GM18526 (cell line): ENCODE measurements around the gene SFRP2.

ENCODE experiments used
- POLR2A ChIP-seq: IDR thresholded peaks from 3 replicates; pipeline ENCODE4 v1.6.1; 2011; ENCODE audit not compliant: insufficient read length; ENCODE audit errors: extremely low read depth

Gene SFRP2

DNA sequence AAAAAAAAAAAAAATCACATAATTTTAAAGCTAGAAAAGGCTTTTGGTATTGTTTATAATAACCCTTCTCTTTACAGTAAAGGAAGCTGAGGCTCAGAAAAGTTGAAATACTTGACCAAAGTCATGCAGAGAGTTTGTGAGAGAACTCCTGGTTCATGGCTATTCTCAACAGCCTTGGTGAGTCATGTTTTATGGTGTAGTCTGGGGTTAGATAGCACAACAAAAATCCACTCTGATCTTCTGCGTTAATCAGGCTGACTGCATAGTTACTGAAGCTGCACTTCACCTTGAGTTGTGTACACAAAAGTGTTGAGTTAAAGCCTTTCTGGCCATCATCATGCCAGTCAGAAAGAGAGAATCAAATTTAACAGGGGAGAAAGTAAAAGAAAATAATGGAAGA, 19.3 kb upstream of the SFRP2 start:
- TF ChIP-seq POLR2A, result no peak

DNA sequence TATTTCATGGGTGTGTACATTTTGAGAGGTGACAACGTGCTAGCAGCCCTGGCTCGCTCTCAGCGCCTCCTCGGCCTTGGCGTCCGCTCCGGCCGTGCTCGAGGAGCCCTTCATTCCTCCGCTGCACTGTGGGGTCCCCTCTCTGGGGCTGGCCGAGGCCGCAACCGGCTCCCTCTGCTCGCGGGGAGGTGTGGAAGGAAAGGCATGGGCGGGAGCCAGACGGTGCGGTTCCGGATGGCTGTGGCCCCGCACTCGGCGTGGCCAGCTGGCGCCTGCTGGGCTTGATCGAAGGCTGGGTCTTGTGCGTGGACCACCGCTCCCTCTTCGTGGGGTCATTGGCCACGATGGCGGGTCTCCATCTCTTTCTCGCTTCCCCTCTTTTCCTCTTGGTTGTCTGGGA, 17.2 kb upstream of the SFRP2 start:
- TF ChIP-seq POLR2A, result no peak

DNA sequence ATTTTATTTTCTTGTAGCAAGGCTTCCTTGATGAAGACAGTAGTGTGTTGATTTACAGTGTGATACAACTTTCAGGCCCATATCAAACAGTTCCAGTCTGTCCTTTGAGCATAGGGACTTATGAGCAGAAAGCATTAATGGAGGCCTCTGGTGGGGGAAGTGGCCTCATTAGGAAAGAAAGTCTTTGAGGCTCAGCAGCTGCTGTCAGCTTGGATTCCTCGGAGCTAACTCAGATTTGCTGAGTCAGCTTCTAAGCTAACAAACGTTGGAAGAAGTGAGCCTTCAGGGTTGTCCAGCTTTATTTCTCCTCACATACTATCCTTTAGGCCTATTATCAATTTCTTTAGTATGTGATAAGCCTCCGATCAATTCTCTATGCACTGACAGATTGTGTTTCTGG, 15.8 kb upstream of the SFRP2 start:
- TF ChIP-seq POLR2A, result no peak

DNA sequence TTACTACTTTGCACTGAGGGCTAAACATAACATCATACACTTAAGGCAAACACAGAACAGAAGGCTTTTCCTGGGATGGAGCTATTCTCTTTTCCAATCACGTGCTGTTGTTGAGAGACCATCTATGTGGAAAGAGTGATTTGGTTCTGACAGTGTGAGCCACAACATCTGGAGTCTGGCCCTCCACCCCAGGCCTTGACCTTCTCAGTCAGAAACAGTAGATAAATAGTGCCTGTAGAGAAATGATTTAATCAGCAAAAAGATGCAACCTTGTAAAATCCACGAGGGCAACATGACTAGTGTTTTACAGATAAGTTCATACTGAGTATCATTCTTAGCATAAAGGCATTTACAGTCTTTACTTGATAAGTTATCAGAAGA, 10.8 kb upstream of the SFRP2 start:
- no peak for TF ChIP-seq POLR2A

DNA sequence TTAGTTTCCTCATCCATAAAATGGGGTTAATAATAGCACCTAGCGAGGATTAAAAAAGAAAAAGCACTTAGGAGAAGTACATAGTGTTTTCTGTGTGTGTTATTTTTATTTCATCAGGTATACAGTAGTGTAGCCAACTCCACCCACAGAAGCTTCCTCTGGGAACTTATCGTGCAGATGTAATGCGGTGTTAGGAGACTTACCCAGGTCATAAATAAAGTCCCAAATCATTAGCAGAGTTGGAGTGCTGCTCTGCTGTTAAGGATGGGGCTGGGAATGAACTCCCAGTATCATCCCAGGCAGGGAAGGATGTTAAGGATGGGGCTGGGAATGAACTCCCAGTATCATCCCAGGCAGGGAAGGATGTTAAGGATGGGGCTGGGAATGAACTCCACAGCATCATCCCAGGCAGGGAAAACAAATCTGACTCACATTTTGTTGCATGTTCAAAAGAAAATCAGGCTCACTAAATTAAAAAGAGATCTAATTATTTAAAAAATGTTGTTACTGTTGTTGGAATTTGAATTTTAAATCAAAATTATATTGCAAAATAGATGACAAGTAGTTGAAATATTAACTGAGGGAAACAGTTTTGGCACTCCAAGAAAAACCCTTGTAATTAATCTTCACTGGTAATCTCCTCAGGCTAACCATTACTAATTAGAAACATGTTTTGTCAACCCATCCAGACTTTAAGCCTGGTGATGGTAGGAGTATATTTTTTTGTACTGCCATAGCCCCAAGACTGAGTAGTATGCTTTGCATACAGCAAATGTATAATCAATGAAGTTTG, 10.2 kb upstream of the SFRP2 start:
- TF ChIP-seq POLR2A, result no peak

DNA sequence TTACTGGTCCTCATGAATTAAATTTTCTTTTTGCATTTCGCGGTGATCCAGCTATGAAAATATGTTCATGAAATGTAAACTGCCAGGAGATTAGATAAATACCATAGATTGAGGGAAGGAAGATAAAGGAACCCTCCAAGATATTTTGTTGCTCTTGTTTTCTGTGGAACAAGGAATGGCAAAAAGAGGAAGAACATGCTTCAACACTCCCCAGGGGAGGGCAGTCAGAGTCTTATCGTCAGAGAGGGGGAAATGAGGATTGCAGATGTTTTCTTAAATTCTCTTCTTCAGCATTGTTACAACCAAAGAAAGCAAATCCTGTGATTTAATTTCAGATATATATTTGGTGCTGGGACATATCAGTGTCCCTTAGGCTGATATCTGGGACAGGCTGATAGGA, 9.5 kb upstream of the SFRP2 start:
- no peak for TF ChIP-seq POLR2A

DNA sequence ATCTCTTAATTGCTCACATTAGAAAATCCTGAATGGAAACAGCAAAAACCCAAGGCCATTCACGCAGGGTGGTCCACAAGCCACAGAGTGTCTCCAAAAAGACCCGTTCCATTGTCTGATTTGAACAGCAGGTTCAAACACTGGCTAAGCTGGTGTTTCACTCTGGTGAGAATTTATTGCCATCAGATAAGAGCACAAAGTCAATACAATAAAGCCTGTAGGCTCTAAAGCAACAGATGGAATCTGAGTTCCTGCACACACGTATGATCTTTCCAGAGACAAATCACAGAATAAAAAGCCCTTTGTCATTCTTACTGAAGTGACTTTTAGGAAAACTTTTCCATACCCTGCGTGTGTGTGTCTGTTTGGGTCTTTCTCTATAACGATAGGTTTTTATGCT, 5.1 kb upstream of the SFRP2 start:
- no peak for TF ChIP-seq POLR2A

DNA sequence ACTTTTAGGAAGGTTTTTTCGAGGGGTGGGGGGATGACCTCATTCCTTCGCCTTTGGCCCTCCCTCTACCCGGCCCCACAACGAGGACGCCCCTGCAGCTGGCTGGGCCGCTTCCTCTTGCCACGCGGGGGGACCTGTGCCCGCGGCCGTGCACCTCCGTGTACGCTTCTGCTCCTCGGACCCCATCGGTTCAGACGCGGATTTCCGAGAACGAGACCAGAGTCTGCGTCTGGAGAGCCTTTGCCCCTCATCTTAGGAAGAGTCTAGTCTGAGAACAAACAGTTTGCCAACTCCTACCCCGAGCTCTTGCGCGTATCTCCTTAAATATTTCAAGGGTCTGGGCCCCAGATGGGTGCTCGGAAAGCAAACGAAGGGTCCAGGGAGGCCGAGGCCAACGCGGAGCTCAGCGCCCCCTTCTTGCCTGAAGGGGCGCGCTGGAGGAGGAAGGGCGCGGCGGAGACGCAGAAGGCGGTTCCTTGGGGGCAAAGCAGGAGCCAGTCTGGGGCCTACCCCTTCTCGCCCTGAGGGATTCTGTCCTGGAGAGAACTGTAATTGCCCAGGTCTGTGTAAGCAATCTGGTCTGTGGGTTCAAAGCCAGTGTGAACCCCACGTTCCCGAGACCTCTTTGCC, 3.9 kb upstream of the SFRP2 start:
- no peak for TF ChIP-seq POLR2A

DNA sequence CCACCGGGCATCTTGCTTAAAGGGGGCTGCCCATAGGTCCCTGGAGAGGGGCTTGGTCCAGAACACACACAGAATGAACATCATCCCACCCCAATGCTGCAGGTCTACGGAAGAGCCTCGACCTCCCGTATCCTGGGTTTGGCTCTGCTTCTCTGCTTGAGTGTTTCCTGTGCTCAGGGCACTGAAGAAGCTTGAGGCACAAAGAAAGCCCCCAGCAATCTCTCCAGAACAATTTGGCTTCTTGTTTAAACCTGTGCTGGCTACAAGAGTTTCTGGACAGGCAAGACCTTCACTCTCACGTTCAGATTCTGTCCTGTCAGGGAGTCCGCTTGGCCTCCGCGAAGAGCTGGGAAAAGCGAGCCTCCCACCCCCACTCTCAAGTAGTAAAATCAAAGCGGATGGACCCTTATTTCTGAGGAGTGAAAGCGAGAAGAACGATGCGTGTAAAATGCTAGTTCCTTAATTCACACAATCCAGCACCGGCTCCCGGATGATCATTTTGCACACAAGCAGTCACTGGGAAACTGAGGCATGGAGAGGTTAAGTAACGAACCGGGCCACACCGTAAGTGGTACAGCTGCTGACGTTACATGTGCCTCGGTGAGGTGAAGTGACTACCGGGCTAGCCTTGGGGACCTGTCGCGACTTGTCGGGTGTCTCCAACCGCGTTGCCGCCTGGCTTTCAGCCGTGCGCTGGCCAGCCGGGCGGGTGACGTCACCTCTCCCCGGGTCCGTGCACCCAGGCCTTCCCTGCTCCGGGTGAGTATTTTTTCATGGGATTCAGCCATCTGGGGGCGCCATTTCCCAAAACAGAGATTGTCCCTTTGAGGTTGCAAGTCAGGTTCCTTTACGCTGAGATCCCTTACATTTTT, 3.1 kb upstream of the SFRP2 start:
- TF ChIP-seq POLR2A, result no peak

DNA sequence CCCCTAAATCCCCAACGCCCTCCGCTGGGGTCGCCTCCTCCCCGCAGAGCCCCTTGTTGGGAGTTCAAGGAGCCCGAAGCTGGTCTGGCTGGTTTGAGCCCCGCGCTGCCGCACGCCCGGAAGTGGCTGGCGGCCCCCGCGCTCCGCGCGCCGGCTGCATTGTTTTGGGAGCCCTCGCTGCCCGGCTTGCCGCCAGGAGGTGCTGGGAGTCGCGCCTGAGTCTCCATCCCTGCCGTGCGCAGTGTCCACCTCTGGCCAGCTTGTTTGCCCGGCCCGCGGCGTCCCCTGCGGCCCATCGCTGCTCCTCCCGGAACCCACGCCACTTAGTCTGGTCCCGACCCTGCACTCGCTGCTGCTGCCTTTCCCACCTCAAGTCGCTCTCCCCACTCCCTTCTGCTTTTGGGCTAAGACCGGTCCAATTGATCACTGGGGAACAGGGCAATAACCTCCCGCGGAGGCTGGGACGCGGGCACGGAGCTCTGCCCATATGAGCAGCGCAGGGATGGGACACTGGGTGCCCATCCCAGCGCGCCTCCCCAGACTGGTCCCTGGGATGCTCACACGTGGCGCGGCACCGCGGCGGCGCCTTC, 2.2 kb upstream of the SFRP2 start:
- TF ChIP-seq POLR2A, result no peak

DNA sequence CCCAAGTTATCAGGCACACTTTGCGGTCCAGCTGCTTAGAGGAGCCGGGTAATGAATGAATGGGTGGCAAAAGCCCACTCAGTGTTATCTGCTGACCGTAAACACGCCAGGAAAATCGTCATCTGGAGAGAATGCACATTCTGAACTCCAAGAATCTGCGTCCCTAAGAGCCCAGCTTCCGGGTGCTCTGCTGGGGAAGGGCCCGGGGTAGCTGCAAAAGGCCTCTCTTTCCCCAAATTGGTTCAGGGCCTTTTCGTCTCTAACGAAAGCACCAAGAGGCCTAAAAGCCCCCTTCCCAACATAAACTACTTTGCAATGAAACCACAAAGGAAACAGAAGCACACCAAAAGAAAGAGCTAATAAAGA, 1.6 kb upstream of the SFRP2 start:
- no peak for TF ChIP-seq POLR2A

DNA sequence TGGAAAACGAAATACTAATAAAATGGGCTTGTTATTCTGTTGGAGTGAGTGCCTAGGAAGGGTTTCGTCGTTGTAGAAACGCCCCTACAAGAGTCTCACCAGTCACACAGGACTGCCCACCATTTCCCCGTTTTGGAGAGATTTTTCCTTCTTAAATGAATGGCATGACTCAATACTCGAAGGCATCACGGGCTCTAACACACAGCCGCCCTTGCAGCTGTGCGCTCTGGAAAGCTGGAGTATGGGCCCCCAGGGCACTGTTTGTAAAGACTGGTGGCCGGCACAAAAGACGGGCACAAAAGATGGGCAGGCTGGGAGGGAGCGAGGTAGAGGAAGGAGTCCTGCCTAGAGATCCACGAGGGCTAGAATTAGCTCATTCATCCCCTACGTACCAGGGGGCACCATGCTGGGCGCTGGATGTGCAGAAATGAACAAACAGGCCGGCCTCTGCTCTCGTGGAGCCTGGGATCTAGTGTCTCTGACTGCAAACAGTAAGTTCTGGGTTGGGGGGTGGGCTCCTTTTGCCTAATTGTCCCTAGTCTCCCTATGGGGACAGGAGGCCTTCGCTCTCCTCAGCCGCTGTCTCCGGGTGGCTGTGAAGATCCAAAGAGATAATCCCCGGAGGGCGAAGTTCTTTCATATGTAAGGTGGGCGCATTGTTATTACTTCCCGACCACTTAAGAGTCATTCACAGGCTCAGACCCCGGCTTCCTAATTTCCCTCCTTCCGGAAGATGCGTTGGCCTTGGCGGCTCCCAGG, 1.0 kb upstream of the SFRP2 start:
- no peak for TF ChIP-seq POLR2A

DNA sequence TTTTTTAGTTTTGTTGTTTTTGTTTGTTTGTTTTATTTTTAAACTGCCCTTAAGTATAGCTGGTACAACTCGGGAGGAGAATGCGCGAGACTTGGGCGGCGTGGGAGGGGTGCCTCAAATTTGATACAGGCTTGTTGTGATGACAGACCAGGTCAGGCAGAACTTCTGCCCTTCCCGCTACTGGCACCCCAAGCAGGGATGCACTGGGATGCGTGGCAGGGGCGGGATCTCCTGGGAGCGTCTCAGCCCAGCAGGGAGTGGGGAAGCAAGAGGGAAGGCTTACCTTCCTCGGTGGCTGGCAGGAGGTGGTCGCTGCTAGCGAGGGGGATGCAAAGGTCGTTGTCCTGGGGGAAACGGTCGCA, 851 bp downstream of the SFRP2 start:
- no peak for TF ChIP-seq POLR2A

DNA sequence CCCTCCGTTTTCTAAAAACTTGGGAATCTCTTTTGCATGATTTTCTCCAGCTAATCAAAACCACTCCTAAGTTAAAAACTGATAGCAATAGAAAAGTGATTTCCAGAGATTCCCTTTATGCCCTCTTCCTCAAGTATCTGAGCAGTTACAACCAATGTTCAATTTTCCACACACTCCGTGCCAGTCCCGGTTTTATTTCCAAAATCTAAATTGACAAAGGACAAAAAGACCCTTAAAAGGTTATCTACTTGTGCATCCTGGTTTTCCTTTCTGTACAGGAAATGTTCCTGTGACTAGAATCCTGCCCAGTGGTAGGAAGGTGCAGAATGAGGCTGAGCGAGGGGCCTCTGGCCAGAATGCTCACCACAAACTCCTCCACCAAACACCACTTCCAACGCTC, 1.3 kb downstream of the SFRP2 start:
- TF ChIP-seq POLR2A, result no peak

DNA sequence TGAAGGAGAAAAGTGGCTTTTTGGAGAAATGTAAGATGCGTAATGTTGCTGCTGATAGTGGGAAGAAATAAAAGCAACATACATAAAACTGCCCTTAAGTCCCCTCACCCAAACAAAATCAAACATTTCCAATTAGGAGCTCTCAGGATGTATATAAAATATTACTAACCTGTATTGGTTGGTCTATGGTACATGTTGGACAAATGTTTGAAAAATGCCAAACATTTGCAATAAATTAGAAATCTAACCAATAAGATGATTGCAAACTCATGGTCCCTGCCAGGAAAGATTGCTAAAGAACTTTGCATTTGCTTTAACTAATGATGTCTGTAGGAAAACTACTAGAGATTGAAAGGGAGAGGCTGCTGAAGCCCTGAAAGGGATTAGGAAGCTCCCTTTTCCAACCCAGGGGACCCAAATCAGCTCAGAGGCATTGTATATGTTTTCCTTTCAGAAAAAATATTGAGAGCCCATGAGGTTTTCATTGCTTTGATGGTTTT, 1.8 kb downstream of the SFRP2 start:
- TF ChIP-seq POLR2A, result no peak
